ENCODE results near the gene SUFU. TPM values are rescaled to one million over a fixed set of nuclear protein-coding genes. Genes with fewer than 3 reads are reported as not detected.

The SUFU gene
- total and polyA plus RNA-seq, 2 of the 4 experiments (the other 2 are of a cell fraction), result 2.2 to 11.0 TPM

- Histone ChIP-seq H4K91ac (ENCODE audit: insufficient read depth, low read depth, low read length) (peak overlapping the region; percentile 97), H3K18ac (ENCODE audit: low read depth, low read length) (peak overlapping the region; percentile 83), H3K9me1 (ENCODE audit: insufficient read depth, low read length) (peaks cover 22% of the 10 kb centered on the region), H4K20me1 (ENCODE audit: insufficient read depth, low read length) (no peaks in the 10 kb centered on the region), H4K8ac (ENCODE audit: low read depth in 2 of 2, low read length in 2 of 2) (peak overlapping the region; percentile 78 to 93; a peak in 3 of 4 replicates), H2BK15ac (ENCODE audit: low read depth, low read length) (peak overlapping the region; percentile 46; the same call in 1 of the 3 replicates), H3K9ac (ENCODE audit: low read depth, low read length) (peak overlapping the region; percentile 85), H3K36me3 (ENCODE audit: control insufficient read depth, insufficient read depth, low read length) (no peaks in the 10 kb centered on the region), H2BK5ac (ENCODE audit: low read depth, low read length, poor library complexity, severe bottlenecking) (peak overlapping the region; percentile 97), H3K27ac (ENCODE audit: insufficient read depth, low read length) (peak overlapping the region; percentile 89), H3K27me3 (ENCODE audit: control insufficient read depth, insufficient read depth, low read length) (no peaks in the 10 kb centered on the region), H2BK120ac (ENCODE audit: low read depth, low read length) (peak overlapping the region; percentile 97), H3K23ac (ENCODE audit: low read depth, low read length) (peak overlapping the region; percentile 93), H2AK9ac (replicated peaks; ENCODE audit: low read depth, low read length, poor library complexity) (peak overlapping the region; percentile 62), H3K4ac (ENCODE audit: low read depth, low read length) (peak overlapping the region; percentile 96), H3K9me3 (ENCODE audit: control insufficient read depth, insufficient read depth, low read length) (no peaks in the 10 kb centered on the region), H2AFZ (replicated peaks; ENCODE audit: low read length, poor library complexity) (peak overlapping the region; percentile 88), H3K4me1 (ENCODE audit: control insufficient read depth, insufficient read depth, low read length) (peaks cover 55% of the 10 kb centered on the region), H4K5ac (ENCODE audit: low read depth, low read length) (peak overlapping the region; percentile 76), H3K79me1 (ENCODE audit: low read depth in 1 of 2, low read length in 2 of 2) (peaks cover 9 to 53% of the 10 kb centered on the region in 2 experiments; a peak in 3 of 4 replicates), H3K4me2 (ENCODE audit: low read depth, low read length) (peak overlapping the region; percentile 81), H2AK5ac (ENCODE audit: low read depth, low read length) (peak overlapping the region; percentile 88), H3K4me3 (ENCODE audit: insufficient read depth, low read depth, low read length) (no peak overlapping the region), H2BK20ac (ENCODE audit: low read depth, low read length) (peak overlapping the region; percentile 93), H3K14ac (replicated peaks; ENCODE audit: low read depth, low read length) (peak overlapping the region; percentile 93), H3K56ac (ENCODE audit: extremely low read depth, insufficient read depth, low read length) (peak overlapping the region; percentile 95; the same call in 1 of the 2 replicates)
- intact Hi-C loops (cut with micrococcal nuclease) (no loop called here), in situ Hi-C loops (cut with MboI; ENCODE audit: low sequenced_read_pairs) (no loop called here), dilution Hi-C loops (cut with HindIII; ENCODE audit: low sequenced_read_pairs, unreplicated experiment) (no loop called here)
- CTCF ChIA-PET, result interaction anchor here (1.2 kb wide), 1 partner anchor 13 kb away, joined by 3 read pairs; no protein-coding TSS in a partner anchor
- TF ChIP-seq NFE2L2 (IDR thresholded peaks at IDR 0.05; ENCODE audit: low read depth, low read length) (no peak), MAZ (IDR thresholded peaks at IDR 0.05; ENCODE audit: borderline replicate concordance, low read depth, low read length) (0 out of 2 replicates have a peak, but pooled peaks have one; percentile 1)
- no peak for ATAC-seq (ENCODE audit: low read depth)
- no peak for DNase-seq
- BruUV-seq (replicated peaks), result no TSS peak
- WGBS, 2 experiments (ENCODE audit: extremely low coverage in 2 of 2, insufficient read length in 1 of 2), result no CpG with 5 or more reads among the region's 2 CpGs
- POLR2A ChIA-PET (ENCODE audit: unreplicated experiment), result no interaction called here
Observed at GRCh38 chr10:102674566-102674965, 170.8 kb downstream of the SUFU start.

All from IMR-90 (cell line).